Activated CD8-positive, alpha-beta memory T cell treated with anti-CD3 and anti-CD28 coated beads, Interleukin-2, amount 50 U/mL, for 4 hours (primary cell): ENCODE data around the gene PKN3.

Experiments used
- DNase-seq: peaks from one replicate; pipeline ENCODE4 v3.0.0-alpha.2; 2020

The PKN3 gene

GRCh38 chr9:128750926-128751595, 48.8 kb downstream of the PKN3 start:
- DNase-seq = no peak

GRCh38 chr9:128753627-128754026, 51.3 kb downstream of the PKN3 start:
- no peak for DNase-seq

GRCh38 chr9:128757602-128758001, 55.3 kb downstream of the PKN3 start:
- DNase-seq = no peak

GRCh38 chr9:128762671-128763449, 60.6 kb downstream of the PKN3 start:
- no peak for DNase-seq

GRCh38 chr9:128764361-128764760, 62.1 kb downstream of the PKN3 start:
- no peak for DNase-seq

GRCh38 chr9:128765499-128765898, 63.2 kb downstream of the PKN3 start:
- no peak for DNase-seq

- DNase-seq = no peak
These were observed 66.3 kb downstream of the PKN3 start for GRCh38 chr9:128768606-128769005.
